ENCODE data around the gene TAF1B.
A peak's percentile ranks its signal among the peaks of the same experiment; 100 is the strongest.

Gene TAF1B

GRCh38 chr2:9937968-9938367 lies 94.7 kb downstream of the TAF1B start:
- FAIRE-seq, result no peak
- no peak for DNase-seq (ENCODE audit: low spot score)

DNA sequence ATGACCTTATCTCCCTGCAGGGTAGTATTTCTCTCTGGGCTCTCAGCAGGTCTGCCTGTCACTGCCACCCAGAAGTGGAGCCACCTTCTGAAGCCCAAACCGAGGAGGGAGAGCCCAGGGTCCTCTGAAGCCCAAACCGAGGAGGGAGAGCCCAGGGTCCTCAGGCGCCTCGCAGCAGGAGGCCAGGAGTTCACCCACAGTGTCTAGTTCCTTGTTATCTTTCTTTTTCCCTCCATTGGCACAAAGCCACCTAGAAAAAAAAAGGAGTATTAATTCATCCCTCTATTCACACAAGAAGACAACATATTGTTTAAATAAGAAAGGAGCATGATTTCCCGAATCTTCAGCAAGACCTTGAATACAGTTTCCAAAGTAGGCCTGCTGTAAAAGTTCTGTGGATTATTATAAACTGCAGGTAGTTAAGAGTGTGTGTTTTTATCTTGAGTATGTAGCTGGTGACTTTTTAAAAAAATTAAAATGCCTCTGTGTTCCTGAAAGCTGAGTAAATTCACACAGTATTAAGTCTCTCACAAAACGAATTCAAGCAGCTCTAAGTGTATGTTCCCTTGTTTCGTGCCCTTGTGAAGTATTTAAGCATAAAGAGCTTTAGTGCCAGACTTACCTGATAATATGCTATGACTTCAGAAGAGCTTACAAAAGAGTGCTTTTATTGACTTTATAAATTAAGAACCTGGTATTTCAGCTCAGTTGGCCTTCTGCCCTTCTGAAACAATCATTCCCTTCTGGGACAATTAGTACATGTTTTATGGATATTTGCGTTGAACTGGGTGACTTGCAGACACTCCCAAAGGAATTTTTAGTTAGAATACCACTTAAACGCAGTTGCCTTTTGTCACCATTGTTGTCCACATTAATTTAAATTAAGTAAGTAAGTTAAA lies 96.6 kb downstream of the TAF1B start:
- DNase-seq (ENCODE audit: low spot score) (no peak), FAIRE-seq (no peak)

DNA sequence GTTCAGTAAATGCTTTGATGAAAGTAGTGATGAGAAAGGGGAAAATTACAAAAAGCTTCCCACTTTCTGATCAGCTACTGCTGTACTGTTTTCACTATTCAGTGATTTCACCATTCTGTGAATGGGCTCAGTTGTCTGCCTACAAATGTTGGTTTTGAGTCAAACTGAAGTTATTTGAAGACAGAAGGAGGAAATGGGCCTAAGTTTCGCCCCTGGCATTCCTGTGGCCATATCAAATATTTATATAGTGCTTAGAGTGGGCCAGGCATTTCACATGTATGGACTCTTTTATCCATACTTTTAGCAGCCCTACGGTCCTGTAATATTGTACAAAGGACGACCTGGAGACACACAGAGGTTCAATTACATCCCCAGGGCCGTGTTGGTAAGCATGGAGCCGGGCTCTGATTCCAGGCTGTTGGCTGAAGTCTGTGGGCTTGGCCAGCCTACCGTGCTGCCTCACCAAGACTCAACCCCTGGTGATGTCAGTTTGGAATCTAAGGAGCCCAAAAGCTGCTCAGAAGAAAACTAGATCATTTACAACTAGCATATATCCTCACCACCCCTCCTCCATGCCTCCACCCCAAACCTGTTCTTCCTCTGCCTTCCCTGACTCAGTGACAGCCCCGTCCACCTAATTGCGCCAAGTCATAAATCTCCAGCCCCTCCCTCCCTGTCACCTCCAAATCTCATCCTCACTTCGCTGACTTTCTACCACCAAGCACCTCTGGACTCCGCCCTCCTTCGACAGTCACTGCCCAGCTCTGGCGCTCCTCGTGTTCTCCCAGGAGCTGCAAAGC lies 98.1 kb downstream of the TAF1B start:
- no peak for FAIRE-seq
- DNase-seq (ENCODE audit: low spot score), result peak; percentile 64

GRCh38 chr2:9941996-9942390 lies 98.7 kb downstream of the TAF1B start:
- no peak for FAIRE-seq
- DNase-seq (ENCODE audit: low spot score), result no peak

DNA sequence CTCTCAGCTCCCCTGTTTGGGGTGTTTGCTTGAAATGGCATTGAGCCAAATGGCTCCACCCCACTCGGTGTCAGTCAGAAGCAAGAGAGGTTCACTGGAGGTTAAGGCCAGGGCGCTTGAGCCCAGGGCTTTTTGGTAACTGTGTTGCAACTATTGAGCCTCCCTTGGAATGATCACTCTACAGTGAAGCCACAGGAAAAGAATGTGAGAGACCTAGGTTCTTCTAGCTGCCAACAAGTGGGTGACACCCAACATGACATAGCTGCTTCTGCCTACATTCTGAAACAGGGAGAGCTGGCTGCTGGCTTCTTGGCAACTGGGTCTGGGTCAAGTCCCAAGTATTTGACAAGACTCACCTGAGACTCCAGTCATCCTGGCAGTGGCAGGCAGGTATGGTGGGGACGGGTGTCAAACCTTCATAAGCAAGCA lies 101.1 kb downstream of the TAF1B start:
- FAIRE-seq, result no peak
- DNase-seq (ENCODE audit: low spot score), result no peak

DNA sequence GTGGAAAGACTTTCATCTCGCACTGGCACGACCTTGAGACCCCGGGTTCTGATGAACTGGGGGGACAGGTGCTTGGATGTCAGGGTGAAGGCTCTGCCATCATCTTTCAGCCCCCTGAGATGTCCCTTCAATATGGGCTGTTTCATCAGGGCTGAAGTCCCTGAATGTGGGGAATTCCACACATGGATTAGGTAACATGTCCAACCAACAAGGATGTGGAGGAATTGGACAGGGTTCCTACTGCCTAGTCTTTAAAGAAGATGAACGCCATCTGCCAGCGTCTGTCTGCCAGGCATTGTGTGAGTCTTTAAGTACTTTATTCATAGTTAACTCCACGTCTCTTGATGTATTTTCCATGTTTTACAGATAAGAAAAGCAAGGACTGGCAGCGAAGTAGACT lies 102.3 kb downstream of the TAF1B start:
- DNase-seq (ENCODE audit: low spot score) (no peak), FAIRE-seq (no peak)

DNA sequence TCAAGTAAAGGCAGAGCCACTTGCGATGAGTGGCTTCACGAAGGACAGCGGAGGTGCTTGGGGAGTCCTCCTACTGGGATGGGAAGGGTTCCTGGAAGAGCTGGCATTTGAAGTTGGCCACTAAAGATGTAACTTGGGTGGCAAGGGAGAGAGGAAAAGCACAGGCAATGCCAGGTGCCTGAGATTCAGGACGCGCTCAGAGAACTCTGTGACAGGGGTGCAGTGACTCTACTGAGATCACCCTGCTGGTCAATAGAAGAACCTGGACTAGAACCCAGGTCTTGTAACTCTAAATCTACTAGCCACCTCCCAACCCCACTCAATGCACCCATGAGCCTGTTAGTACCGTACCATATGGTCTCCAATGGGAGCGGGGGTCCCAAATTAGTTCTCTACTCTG lies 102.8 kb downstream of the TAF1B start:
- no peak for DNase-seq (ENCODE audit: low spot score)
- no peak for FAIRE-seq

DNA sequence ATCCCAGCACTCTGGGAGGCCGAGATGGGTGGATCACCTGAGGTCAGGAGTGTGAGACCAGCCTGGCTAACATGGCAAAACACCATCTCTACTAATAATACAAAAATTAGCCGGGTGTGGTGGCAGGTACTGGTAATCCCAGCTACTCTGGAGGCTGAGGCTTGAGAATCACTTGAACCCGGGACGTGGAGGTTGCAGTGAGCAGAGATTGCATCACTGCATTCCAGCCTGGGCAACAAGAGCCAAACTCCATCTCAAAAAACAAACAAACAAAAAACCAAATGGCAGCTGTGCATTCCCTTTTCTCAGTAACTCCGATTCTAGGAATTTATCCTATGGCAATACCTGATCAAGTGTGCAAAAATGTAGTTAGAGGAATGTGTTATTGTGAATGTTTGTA lies 103.5 kb downstream of the TAF1B start:
- FAIRE-seq, result no peak
- DNase-seq (ENCODE audit: low spot score), result no peak

DNA sequence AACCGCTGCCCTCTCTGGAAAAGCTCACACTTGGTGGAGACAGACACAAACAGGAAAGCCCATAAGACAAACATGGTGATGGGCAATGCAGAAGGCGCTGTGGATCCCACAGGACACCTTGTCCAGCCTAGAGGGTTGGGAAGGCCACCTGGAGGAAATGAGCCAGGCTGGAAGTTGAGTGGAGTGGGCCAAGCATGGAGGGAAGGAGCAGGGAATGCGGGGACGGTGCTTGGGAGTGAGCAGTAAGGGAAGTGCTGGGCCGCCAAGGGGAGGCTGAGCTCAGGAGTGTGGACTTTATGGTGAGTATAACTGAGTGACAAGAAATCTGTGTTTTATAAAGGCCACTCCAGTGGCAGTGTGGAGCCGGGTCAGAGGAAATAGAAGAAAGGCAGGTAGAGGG lies 105.4 kb downstream of the TAF1B start:
- DNase-seq (ENCODE audit: low spot score), result no peak
- no peak for FAIRE-seq

- no peak for FAIRE-seq
- no peak for DNase-seq (ENCODE audit: low spot score)
Observed at GRCh38 chr2:9949239-9949991, 106.1 kb downstream of the TAF1B start.

DNA sequence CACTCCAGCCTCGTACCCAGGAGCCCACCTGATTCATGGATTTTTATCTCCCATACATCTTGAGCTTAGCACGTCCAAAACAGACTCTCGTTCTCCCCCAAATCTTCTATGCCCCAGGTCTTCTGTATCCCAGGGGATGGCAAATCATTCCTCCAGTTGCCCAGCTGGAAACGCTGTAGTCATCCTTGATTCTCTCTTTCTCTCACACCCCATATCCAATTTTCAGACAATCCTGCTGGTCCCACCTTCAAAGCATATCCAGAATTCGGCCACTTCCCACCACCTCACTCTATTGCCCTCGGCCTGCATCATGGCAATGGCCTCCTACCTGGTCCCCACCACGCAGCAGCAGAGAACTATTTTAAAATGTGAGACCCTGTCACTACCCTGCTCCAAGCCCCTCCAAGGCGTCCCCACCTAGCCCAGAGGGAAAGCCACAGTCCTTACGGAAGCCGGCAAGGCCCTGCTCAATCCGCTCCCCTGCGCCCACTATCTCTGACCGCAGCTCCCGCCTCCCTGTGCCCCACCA lies 106.8 kb downstream of the TAF1B start:
- FAIRE-seq (no peak), DNase-seq (ENCODE audit: low spot score) (no peak)

GRCh38 chr2:9950521-9951271 lies 107.4 kb downstream of the TAF1B start:
- peak; percentile 75 for DNase-seq (ENCODE audit: low spot score)
- no peak for FAIRE-seq

DNA sequence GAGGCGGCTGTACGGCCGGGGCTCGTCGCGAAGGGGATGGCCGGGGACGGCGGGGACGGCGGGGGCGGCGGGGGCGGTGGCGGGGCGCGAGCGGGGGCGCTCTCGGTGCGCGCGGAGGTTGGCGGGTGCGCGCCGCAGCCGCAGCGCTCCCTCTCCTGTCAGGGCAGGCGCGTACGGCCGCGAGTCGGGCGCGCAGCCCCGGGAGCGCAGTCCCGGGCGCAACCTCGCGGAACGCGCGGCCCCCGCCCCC lies 107.9 kb downstream of the TAF1B start:
- FAIRE-seq, result peak; percentile 48
- peak; percentile 100 for DNase-seq (ENCODE audit: low spot score)

DNA sequence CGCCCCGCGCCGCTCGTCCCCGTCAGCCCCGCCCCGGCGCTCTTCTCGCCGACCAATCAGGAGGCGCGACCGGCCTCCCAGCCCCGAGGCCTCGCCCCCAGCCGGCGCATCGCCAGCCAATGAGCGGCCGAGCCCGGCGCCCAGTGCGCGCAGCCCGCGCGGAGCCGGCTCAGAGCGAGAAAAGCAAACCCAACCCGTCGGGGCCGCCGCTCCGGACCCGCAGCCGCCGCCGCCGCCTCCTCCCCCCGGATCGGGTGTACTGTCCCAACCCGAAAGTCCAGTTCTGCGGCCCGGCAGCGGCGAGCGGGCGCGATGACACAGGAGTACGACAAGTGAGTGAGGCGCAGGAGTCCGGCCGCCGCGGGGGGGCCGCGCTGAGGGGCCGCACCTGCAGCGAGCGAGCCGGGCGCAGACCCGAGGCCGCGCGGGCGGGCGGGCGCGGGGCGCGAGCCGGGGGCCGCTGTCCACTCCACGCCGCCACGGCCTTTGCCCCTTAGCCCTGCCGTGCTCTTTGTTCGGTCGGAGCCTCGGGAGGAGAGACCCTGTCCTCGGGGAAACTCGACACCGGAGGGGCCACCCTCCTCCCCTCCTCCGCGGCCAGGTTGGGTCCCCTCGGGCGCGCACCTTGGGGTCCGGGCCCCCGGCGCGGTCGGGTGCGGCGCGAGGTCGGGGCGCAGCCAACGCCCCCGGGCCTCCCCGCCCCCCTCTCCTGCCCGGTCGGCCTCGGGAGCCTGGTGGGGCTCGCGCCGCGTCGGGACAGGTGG lies 108.4 kb downstream of the TAF1B start, which contains the start of gene GRHL1:
Gene GRHL1, plus strand, starts transcription at position 172 of the 764 bp plus-strand sequence. Its CDS starts 141 bp downstream, at position 313.
- DNase-seq (ENCODE audit: low spot score) (no peak), FAIRE-seq (no peak)

DNA sequence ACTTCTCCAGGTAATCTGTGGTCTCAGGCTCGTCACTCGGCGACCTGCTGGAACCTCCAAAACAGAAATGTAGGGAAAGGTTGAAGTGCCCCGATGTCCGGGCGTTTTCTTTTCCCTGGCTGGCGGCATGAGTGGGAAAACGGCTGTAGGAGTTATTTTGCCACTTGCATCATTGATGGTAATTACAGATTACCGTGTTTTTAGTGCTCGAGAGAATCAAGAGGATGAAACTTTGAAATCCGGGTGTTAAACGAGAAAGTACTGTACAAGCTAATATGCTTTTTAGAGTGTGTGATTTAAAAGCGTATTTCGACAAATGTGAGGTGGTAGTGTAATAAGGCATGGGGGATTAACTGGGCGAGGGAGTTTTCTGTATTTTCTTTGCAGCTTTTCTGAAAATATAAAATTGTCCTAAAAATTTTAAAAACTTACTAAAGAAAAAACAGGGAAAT lies 109.0 kb downstream of the TAF1B start:
- DNase-seq (ENCODE audit: low spot score), result no peak
- FAIRE-seq, result no peak

- no peak for DNase-seq (ENCODE audit: low spot score)
- FAIRE-seq, result no peak
Observed at GRCh38 chr2:9952856-9953503, 109.7 kb downstream of the TAF1B start.

GRCh38 chr2:9954136-9954535 lies 110.9 kb downstream of the TAF1B start:
- DNase-seq (ENCODE audit: low spot score), result no peak

DNA sequence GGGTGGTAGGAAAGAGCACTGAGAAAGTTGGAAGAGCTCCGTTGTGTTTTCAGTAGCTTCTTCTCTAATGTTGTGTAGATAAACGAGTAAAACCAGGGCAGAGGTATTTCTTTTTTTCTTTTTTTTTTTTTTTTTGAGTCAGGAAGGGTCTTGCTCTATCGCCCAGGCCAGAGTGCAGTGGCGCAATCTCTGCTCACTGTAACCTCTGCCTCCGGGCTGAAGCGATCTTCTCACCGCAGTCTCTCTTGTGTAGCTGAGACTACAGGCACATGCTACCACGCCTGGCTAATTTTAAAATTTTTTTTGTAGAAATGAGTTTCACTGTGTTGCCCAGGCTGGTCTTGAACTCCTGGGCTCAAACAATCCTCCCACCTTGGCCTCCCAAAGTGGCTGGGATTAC lies 114.8 kb downstream of the TAF1B start:
- no peak for DNase-seq (ENCODE audit: low spot score)
- FAIRE-seq, result no peak

More at GRCh38 chr2:9954136-9954535, 110.9 kb downstream of the TAF1B start:
- FAIRE-seq, result no peak

GRCh38 chr2:9959262-9959661 lies 116.0 kb downstream of the TAF1B start:
- no peak for FAIRE-seq
- DNase-seq (ENCODE audit: low spot score), result no peak

DNA sequence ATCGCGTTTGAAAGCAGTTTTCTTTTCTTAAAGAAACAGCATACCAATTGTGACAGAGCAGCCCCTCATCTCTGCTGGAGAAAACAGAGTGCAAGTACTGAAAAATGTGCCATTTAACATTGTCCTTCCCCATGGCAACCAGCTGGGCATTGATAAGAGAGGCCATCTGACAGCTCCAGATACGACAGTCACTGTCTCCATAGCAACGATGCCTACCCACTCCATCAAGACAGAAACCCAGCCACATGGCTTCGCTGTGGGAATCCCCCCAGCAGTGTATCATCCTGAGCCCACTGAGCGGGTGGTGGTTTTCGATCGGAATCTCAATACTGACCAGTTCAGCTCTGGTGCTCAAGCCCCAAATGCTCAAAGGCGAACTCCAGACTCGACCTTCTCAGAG lies 117.7 kb downstream of the TAF1B start:
- no peak for DNase-seq (ENCODE audit: low spot score)
- no peak for FAIRE-seq
